MG63 (cell line): ENCODE results near the gene NAA38. TPM values are rescaled to one million over a fixed set of nuclear protein-coding genes. Genes with fewer than 3 reads are reported as not detected.
A peak's percentile ranks its signal among the peaks of the same experiment; 100 is the strongest.

ENCODE experiments used
- DNase-seq: peaks from one replicate; pipeline ENCODE4 v3.0.0-alpha.2; 2020
- H3K27me3 ChIP-seq: fragments of 250-450 bp; sonication (Bioruptor Pico); 2 replicates; pipeline ENCODE4 v1.5.1; 2020; ENCODE audit warnings: mild to moderate bottlenecking, moderate library complexity
- H3K36me3 ChIP-seq: fragments of 250-450 bp; sonication (Bioruptor Pico); 2 replicates; pipeline ENCODE4 v1.5.1; 2020; ENCODE audit warnings: mild to moderate bottlenecking, moderate library complexity
- H3K4me3 ChIP-seq: fragments of 250-450 bp; sonication (Bioruptor Pico); 2 replicates; pipeline ENCODE4 v1.5.1; 2020; ENCODE audit warnings: mild to moderate bottlenecking, moderate library complexity
- H3K9me3 ChIP-seq: fragments of 250-450 bp; sonication (Bioruptor Pico); 2 replicates; pipeline ENCODE4 v1.5.1; 2020; ENCODE audit warnings: mild to moderate bottlenecking, moderate library complexity
- total RNA-seq: library from RNA; depleted of rRNA; stranded (reverse); fragments of >200 nt; shearing (Covaris generic); gene quantifications from 2 replicates; pipeline ENCODE4 v1.2.3, GENCODE V29; 2014; ENCODE audit warnings: low replicate concordance; rRNA removed

The NAA38 gene
- total RNA-seq, result 74.9 and 264 TPM in 2 replicates

- Histone ChIP-seq H3K27me3 (no peaks in the 10 kb centered on the region), H3K4me3 (peak within 1 kb of the TSS; percentile 82), H3K9me3 (no peaks in the 10 kb centered on the region), H3K36me3 (peaks cover 48% of the 10 kb centered on the region)
- peak; percentile 99 for DNase-seq
Measured at GRCh38 chr17:7856811-7857712, at the start of gene NAA38. Gene NAA38 (minus strand): TSS chr17:7857559. CDS start chr17:7857463, 96 bp downstream.

GRCh38 chr17:7903154-7904103, 46.1 kb upstream of the NAA38 start:
- Histone ChIP-seq H3K4me3 (no peak overlapping the region), H3K36me3 (peaks cover 64% of the 10 kb centered on the region), H3K27me3 (no peaks in the 10 kb centered on the region), H3K9me3 (no peaks in the 10 kb centered on the region)
- no peak for DNase-seq

GRCh38 chr17:7897773-7898172, 40.4 kb upstream of the NAA38 start:
- Histone ChIP-seq H3K9me3 (no peaks in the 10 kb centered on the region), H3K27me3 (no peaks in the 10 kb centered on the region), H3K36me3 (peaks cover 73% of the 10 kb centered on the region), H3K4me3 (no peak overlapping the region)
- no peak for DNase-seq

- Histone ChIP-seq H3K27me3 (no peaks in the 10 kb centered on the region), H3K4me3 (no peak overlapping the region), H3K36me3 (peaks cover 68% of the 10 kb centered on the region), H3K9me3 (no peaks in the 10 kb centered on the region)
- no peak for DNase-seq
Measured at GRCh38 chr17:7897090-7897489, 39.7 kb upstream of the NAA38 start.

- H3K4me3 ChIP-seq, result no peak overlapping the region
- DNase-seq, result no peak
- H3K36me3 ChIP-seq, result peaks cover 74% of the 10 kb centered on the region
- H3K27me3 ChIP-seq, result no peaks in the 10 kb centered on the region
- H3K9me3 ChIP-seq, result no peaks in the 10 kb centered on the region
Measured at GRCh38 chr17:7894866-7895265, 37.5 kb upstream of the NAA38 start.

- H3K9me3 ChIP-seq, result no peaks in the 10 kb centered on the region
- H3K36me3 ChIP-seq, result peaks cover 74% of the 10 kb centered on the region
- H3K4me3 ChIP-seq, result no peak overlapping the region
- H3K27me3 ChIP-seq, result no peaks in the 10 kb centered on the region
- DNase-seq, result no peak
Measured at GRCh38 chr17:7894226-7894625, 36.9 kb upstream of the NAA38 start.

- Histone ChIP-seq H3K9me3 (no peaks in the 10 kb centered on the region), H3K4me3 (no peak overlapping the region), H3K36me3 (peaks cover 65% of the 10 kb centered on the region), H3K27me3 (no peaks in the 10 kb centered on the region)
- DNase-seq, result no peak
Measured at GRCh38 chr17:7893187-7893880, 36.0 kb upstream of the NAA38 start.

- peaks cover 33% of the 10 kb centered on the region for H3K36me3 ChIP-seq
- peak; percentile 99 for DNase-seq
- H3K4me3 ChIP-seq, result no peak overlapping the region; the same call in 1 of the 2 replicates
- H3K27me3 ChIP-seq, result no peaks in the 10 kb centered on the region
- H3K9me3 ChIP-seq, result no peaks in the 10 kb centered on the region
Measured at GRCh38 chr17:7889166-7889955, 32.0 kb upstream of the NAA38 start.

GRCh38 chr17:7888184-7888920, 31.0 kb upstream of the NAA38 start, which contains the start of gene CHD3:
Gene CHD3 (plus strand): TSS chr17:7888789. CDS start chr17:7889001, 212 bp downstream.
- no peak for DNase-seq
- Histone ChIP-seq H3K36me3 (peaks cover 28% of the 10 kb centered on the region), H3K4me3 (peak within 1 kb of the TSS; percentile 67), H3K9me3 (no peaks in the 10 kb centered on the region), H3K27me3 (no peaks in the 10 kb centered on the region)

GRCh38 chr17:7887482-7888183, 30.3 kb upstream of the NAA38 start:
- peak; percentile 95 for DNase-seq
- Histone ChIP-seq H3K36me3 (peaks cover 26% of the 10 kb centered on the region), H3K27me3 (no peaks in the 10 kb centered on the region), H3K9me3 (no peaks in the 10 kb centered on the region), H3K4me3 (peak overlapping the region; percentile 67)

GRCh38 chr17:7887038-7887481, 29.7 kb upstream of the NAA38 start:
- peaks cover 25% of the 10 kb centered on the region for H3K36me3 ChIP-seq
- H3K4me3 ChIP-seq, result peak overlapping the region; percentile 67
- DNase-seq, result no peak
- no peaks in the 10 kb centered on the region for H3K9me3 ChIP-seq
- H3K27me3 ChIP-seq, result no peaks in the 10 kb centered on the region

- H3K9me3 ChIP-seq, result no peaks in the 10 kb centered on the region
Measured at GRCh38 chr17:7886227-7887037, 29.1 kb upstream of the NAA38 start.

GRCh38 chr17:7885367-7886226, 28.2 kb upstream of the NAA38 start:
- Histone ChIP-seq H3K36me3 (peaks cover 12% of the 10 kb centered on the region), H3K4me3 (peak overlapping the region; percentile 67), H3K27me3 (no peaks in the 10 kb centered on the region), H3K9me3 (no peaks in the 10 kb centered on the region)
- peak; percentile 57 for DNase-seq

More at GRCh38 chr17:7886227-7887037, 29.1 kb upstream of the NAA38 start:
- peak; percentile 45 for DNase-seq
- Histone ChIP-seq H3K27me3 (no peaks in the 10 kb centered on the region), H3K36me3 (peaks cover 21% of the 10 kb centered on the region), H3K4me3 (peak overlapping the region; percentile 67)
